Measurements from ENCODE around the gene ZNF879. TPM values are rescaled to one million over a fixed set of nuclear protein-coding genes. Genes with fewer than 3 reads are reported as not detected.

Gene ZNF879
- total and polyA plus RNA-seq, 2 of the 13 experiments (the other 11 are each of a cell fraction or from before 2014, with no cell fraction given), result 0.83 to 2.8 TPM

DNA sequence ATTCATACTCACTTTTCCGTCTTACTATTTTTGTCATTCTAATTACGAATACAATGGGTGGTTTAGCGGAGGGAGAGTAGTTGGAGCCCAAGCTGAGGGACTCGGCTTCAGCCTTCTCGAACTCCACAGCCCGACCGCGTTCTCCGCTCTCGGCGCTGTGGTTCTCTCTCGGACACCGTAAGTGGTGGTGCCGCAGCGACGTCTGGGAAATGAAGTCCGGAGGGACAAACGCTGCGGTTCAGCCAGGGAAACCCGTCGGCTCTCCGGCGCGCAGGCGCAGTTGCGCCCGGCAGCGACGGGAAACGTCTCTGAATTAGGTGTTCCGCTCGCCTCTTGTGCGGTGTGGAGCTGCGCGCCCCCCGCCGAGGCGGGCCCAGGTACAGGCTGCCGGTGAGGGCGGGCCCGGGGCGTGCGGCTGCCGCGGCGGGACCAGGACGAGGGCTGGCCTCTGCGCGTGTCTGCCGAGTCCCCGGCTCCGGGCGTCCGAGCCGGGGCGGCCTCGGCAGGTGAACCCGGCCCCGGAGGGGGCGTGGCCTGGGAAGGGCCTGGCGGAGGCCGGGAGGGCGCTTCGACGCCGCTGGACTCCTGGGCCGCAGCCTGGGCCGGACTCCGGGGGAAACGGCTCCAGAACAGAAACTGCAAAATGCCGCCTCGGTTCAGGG, at the start of gene ZNF879 (continued):
- TF ChIP-seq, protein P1, sequence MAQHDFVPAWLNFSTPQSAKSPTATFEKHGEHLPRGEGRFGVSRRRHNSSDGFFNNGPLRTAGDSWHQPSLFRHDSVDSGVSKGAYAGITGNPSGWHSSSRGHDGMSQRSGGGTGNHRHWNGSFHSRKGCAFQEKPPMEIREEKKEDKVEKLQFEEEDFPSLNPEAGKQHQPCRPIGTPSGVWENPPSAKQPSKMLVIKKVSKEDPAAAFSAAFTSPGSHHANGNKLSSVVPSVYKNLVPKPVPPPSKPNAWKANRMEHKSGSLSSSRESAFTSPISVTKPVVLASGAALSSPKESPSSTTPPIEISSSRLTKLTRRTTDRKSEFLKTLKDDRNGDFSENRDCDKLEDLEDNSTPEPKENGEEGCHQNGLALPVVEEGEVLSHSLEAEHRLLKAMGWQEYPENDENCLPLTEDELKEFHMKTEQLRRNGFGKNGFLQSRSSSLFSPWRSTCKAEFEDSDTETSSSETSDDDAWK (CRISPR knock-in tag; IDR thresholded peaks at IDR 0.05), result no peak
- TF ChIP-seq SRSF4 (IDR thresholded peaks at IDR 0.05; ENCODE audit: low read depth, low read length, poor library complexity, severe bottlenecking), result no peak
- no peak for TF ChIP-seq ATAD3A (CRISPR knock-in tag; IDR thresholded peaks at IDR 0.05)
- TF ChIP-seq RAD51 (IDR thresholded peaks at IDR 0.05; ENCODE audit: borderline replicate concordance), result no peak
- no peak; the same call in 1 of the 2 replicates for TF ChIP-seq KDM5B (CRISPR knock-in tag; IDR thresholded peaks at IDR 0.05; ENCODE audit: borderline replicate concordance)

DNA sequence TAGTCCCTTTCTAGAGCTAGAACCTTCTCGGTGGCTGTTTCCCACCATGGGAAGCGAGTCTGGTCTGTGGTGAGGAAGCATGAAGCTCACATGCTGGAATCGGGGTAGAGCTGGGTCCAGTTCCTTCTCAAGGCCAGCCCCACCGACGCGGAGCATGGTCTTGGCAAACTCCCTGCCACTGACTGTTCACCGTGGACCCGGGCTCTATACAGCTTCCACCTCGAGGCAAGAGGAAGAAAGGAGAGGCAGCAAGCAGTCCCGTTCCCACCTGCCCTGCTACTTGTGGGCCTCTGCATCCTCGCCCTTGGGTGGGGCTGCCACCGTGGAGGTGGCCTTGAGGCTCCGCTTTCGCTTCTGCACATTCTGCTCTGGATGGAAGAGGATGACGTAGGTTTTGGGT, 42.2 kb upstream of the ZNF879 start:
- no peak overlapping the region for H3K27ac ChIP-seq (ENCODE audit: extremely low read length, insufficient read depth, low read length)
- intact Hi-C loops (cut with micrococcal nuclease; ENCODE audit: unreplicated experiment), result no loop called here
- no peak for FAIRE-seq
- peaks cover 72% of the 10 kb centered on the region for H3K9me3 ChIP-seq (ENCODE audit: low read length)
- ChIA-PET POLR2A (no interaction called here), CTCF (ENCODE audit: low intra/inter-chr PET ratio, low total read pairs) (no interaction called here)
- H3K9ac ChIP-seq (ENCODE audit: insufficient read depth, low read depth, low read length), result no peak overlapping the region
- no peaks in the 10 kb centered on the region for H3K36me3 ChIP-seq (replicated peaks in 1 of 2; ENCODE audit: control insufficient read depth in 1 of 2, insufficient read depth in 2 of 2, low read length in 2 of 2)
- in situ Hi-C loops (cut with HindIII; ENCODE audit: extremely low pct_ligation_motif_present, low pct_unique_long_range_greater_than_20kb), result no loop called here
- H3K4me3 ChIP-seq (replicated peaks in 1 of 3; ENCODE audit: insufficient read depth in 1 of 3, low read depth in 2 of 3, low read length in 3 of 3), result no peak overlapping the region
- TF ChIP-seq, protein P2, sequence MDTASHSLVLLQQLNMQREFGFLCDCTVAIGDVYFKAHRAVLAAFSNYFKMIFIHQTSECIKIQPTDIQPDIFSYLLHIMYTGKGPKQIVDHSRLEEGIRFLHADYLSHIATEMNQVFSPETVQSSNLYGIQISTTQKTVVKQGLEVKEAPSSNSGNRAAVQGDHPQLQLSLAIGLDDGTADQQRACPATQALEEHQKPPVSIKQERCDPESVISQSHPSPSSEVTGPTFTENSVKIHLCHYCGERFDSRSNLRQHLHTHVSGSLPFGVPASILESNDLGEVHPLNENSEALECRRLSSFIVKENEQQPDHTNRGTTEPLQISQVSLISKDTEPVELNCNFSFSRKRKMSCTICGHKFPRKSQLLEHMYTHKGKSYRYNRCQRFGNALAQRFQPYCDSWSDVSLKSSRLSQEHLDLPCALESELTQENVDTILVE (CRISPR knock-in tag; IDR thresholded peaks at IDR 0.05), result no peak
- TF ChIP-seq TBL1XR1 (IDR thresholded peaks at IDR 0.05; ENCODE audit: borderline replicate concordance, low read length, partially characterized antibody) (no peak), SETDB1 (CRISPR knock-in tag; IDR thresholded peaks at IDR 0.05; ENCODE audit: borderline replicate concordance) (no peak), MZF1 (CRISPR knock-in tag; IDR thresholded peaks at IDR 0.05; ENCODE audit: borderline replicate concordance) (no peak), ZNF34 (CRISPR knock-in tag; IDR thresholded peaks at IDR 0.05; ENCODE audit: borderline replicate concordance) (no peak), ZNF737 (CRISPR knock-in tag; IDR thresholded peaks at IDR 0.05; ENCODE audit: borderline replicate concordance) (no peak), PTBP1 (IDR thresholded peaks at IDR 0.05; ENCODE audit: low read depth, low read length, poor library complexity, severe bottlenecking) (no peak), ZNF777 (CRISPR knock-in tag; IDR thresholded peaks at IDR 0.05) (no peak), GABPA (IDR thresholded peaks at IDR 0.05; ENCODE audit: low read depth, low read length) (no peak), GABPA (CRISPR knock-in tag; IDR thresholded peaks at IDR 0.05; ENCODE audit: low read depth) (no peak), ZNF430 (CRISPR knock-in tag; IDR thresholded peaks at IDR 0.05) (no peak), ZNF33A (CRISPR knock-in tag; IDR thresholded peaks at IDR 0.05; ENCODE audit: borderline replicate concordance) (no peak)
- TF ChIP-seq, protein P3, sequence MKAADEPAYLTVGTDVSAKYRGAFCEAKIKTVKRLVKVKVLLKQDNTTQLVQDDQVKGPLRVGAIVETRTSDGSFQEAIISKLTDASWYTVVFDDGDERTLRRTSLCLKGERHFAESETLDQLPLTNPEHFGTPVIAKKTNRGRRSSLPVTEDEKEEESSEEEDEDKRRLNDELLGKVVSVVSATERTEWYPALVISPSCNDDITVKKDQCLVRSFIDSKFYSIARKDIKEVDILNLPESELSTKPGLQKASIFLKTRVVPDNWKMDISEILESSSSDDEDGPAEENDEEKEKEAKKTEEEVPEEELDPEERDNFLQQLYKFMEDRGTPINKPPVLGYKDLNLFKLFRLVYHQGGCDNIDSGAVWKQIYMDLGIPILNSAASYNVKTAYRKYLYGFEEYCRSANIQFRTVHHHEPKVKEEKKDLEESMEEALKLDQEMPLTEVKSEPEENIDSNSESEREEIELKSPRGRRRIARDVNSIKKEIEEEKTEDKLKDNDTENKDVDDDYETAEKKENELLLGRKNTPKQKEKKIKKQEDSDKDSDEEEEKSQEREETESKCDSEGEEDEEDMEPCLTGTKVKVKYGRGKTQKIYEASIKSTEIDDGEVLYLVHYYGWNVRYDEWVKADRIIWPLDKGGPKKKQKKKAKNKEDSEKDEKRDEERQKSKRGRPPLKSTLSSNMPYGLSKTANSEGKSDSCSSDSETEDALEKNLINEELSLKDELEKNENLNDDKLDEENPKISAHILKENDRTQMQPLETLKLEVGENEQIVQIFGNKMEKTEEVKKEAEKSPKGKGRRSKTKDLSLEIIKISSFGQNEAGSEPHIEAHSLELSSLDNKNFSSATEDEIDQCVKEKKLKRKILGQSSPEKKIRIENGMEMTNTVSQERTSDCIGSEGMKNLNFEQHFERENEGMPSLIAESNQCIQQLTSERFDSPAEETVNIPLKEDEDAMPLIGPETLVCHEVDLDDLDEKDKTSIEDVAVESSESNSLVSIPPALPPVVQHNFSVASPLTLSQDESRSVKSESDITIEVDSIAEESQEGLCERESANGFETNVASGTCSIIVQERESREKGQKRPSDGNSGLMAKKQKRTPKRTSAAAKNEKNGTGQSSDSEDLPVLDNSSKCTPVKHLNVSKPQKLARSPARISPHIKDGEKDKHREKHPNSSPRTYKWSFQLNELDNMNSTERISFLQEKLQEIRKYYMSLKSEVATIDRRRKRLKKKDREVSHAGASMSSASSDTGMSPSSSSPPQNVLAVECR (CRISPR knock-in tag; IDR thresholded peaks at IDR 0.05; ENCODE audit: borderline replicate concordance), result no peak
- no peaks in the 10 kb centered on the region for H4K20me1 ChIP-seq (ENCODE audit: insufficient read depth, low read length)
- WGBS (ENCODE audit: low lambda C conversion rate), result 4% methylated on average over 3 of the region's 15 CpGs
- no peaks in the 10 kb centered on the region for H3K27me3 ChIP-seq (ENCODE audit: control insufficient read depth in 1 of 2, insufficient read depth in 2 of 2, low read length in 2 of 2)
- no TSS peak for BruUV-seq (replicated peaks)
- H3K4me1 ChIP-seq (ENCODE audit: insufficient read depth, low read length), result no peaks in the 10 kb centered on the region
- H3K79me2 ChIP-seq (ENCODE audit: insufficient read depth, low read length), result no peaks in the 10 kb centered on the region
- DNase-seq (ENCODE audit: low spot score), result no peak
- no peak for ATAC-seq
- H2AFZ ChIP-seq (ENCODE audit: low read length), result no peak overlapping the region
- no peak overlapping the region for H3K4me2 ChIP-seq (ENCODE audit: low read depth, low read length)
